Left lung (tissue), 10 donors: ENCODE results near the gene RARS2. TPM values are rescaled to one million over a fixed set of nuclear protein-coding genes. Genes with fewer than 3 reads are reported as not detected.
"Not testable (repeated sequence)": the region's sequence is repeated elsewhere in the genome, so short reads cannot be mapped to it uniquely, and the experiment has no call there.

Source experiments
- ATAC-seq: fragments of 200-7000 bp; cut with Tn5 transposase; one replicate; pipeline ENCODE4 v1.9.1; 2020; ENCODE audit warnings: moderate library complexity
- DNase-seq, 4 donors: peaks; one replicate each; pipeline ENCODE4 v3.0.0-alpha.2; 2013 to 2020
- H3K27ac ChIP-seq, 2 donors: fragments of 200-600 bp; sonication (generic) in 1 of 2; one replicate each; pipeline versions ENCODE4 v1.5.0 to v1.8.0; 2020 to 2021
- H3K27me3 ChIP-seq, 2 donors: fragments of 200-600 bp; sonication (generic) in 1 of 2; one replicate each; pipeline versions ENCODE4 v1.5.0 to v1.8.0; 2020 to 2021
- H3K36me3 ChIP-seq, 2 donors: fragments of 200-600 bp; sonication (generic) in 1 of 2; one replicate each; pipeline versions ENCODE4 v1.5.0 to v1.8.0; 2020 to 2021
- H3K4me1 ChIP-seq, 2 donors: fragments of 200-600 bp; one replicate each; pipeline ENCODE4 v1.8.0; 2021
- H3K4me3 ChIP-seq, 2 donors: fragments of 200-600 bp; sonication (generic) in 1 of 2; one replicate each; pipeline versions ENCODE4 v1.5.0 to v1.8.0; 2020 to 2021; ENCODE audit warnings: mild to moderate bottlenecking in 1 of 2
- H3K9me3 ChIP-seq, 2 donors: fragments of 200-600 bp; sonication (generic) in 1 of 2; one replicate each; pipeline versions ENCODE4 v1.5.0 to v1.8.0; 2020 to 2021
- CTCF ChIP-seq, 2 donors: fragments of 200-600 bp; sonication (generic) in 1 of 2; IDR thresholded peaks; one replicate each; pipeline versions ENCODE4 v1.5.0 to v1.8.0; 2021; ENCODE audit warnings: antibody characterized with exemption in 2 of 2
- intact Hi-C, 2 donors: fragments of 100-400 bp; cut with DNase I; formaldehyde crosslinking; loops; one replicate each; pipeline versions ENCODE4 v1.11.2 to v1.14.2; 2022
- polyA plus RNA-seq, 6 donors: library from polyadenylated mRNA; unstranded; fragments of 120-200 nt; gene quantifications; one replicate each; pipeline ENCODE4 v1.2.1, GENCODE V29; 2013; ENCODE audit not compliant: insufficient read length in 6 of 6
- total RNA-seq, 2 donors: library from RNA; stranded (reverse); fragmentation: NEBNext Ultra II Directional; extraction: Animal tissue kit (Norgen Biotek cat#: 25700); gene quantifications; one replicate each; pipeline ENCODE4 v1.2.1, GENCODE V29; 2021
- donor health status: DM: no; HTN: yes; CAD: no.
- donor health status: DM: no; HTN: no; CAD: no.

Gene RARS2
- total and polyA plus RNA-seq, 8 donors = 31.1 to 71.7 (median 69.4) TPM

- no peaks in the 10 kb centered on the region for H3K9me3 ChIP-seq
- no peaks in the 10 kb centered on the region for H3K27me3 ChIP-seq
- TF ChIP-seq CTCF (IDR thresholded peaks at IDR 0.05) = no peak
- H3K4me3 ChIP-seq = no peak overlapping the region
- H3K4me1 ChIP-seq = no peaks in the 10 kb centered on the region
- ATAC-seq (no peak), DNase-seq (no peak)
- H3K36me3 ChIP-seq = peaks cover 0 to 23% of the 10 kb centered on the region in 2 donors
- H3K27ac ChIP-seq = no peak overlapping the region
- intact Hi-C loops = no loop called here
These were observed 28.7 kb upstream of the RARS2 start for GRCh38 chr6:87618531-87618930.

- DNase-seq = no peak
- Histone ChIP-seq H3K27ac (no peak overlapping the region), H3K9me3 (no peaks in the 10 kb centered on the region), H3K4me3 (no peak overlapping the region), H3K36me3 (peaks cover 0 to 32% of the 10 kb centered on the region in 2 donors), H3K27me3 (no peaks in the 10 kb centered on the region), H3K4me1 (no peaks in the 10 kb centered on the region)
- ATAC-seq = no peak
- no peak for TF ChIP-seq CTCF (IDR thresholded peaks at IDR 0.05)
- intact Hi-C loops = no loop called here
These were observed 27.6 kb upstream of the RARS2 start for GRCh38 chr6:87617405-87617804.

- DNase-seq, ATAC-seq, H3K4me1 ChIP-seq, intact Hi-C loops, H3K27ac ChIP-seq, H3K4me3 ChIP-seq, H3K9me3 ChIP-seq, H3K27me3 ChIP-seq: not testable (repeated sequence)
- H3K36me3 ChIP-seq = peaks cover 0 to 61% of the 10 kb centered on the region in 2 donors
These were observed 23.2 kb upstream of the RARS2 start for GRCh38 chr6:87613018-87613417.

- no peak for TF ChIP-seq CTCF (IDR thresholded peaks at IDR 0.05)
- no peak for ATAC-seq
These were observed 19.0 kb upstream of the RARS2 start for GRCh38 chr6:87608802-87609201.

GRCh38 chr6:87606199-87606598 is 16.4 kb upstream of the RARS2 start:
- no peak for DNase-seq
- Histone ChIP-seq H3K4me3 (no peak overlapping the region), H3K27ac (no peak overlapping the region), H3K9me3 (no peaks in the 10 kb centered on the region), H3K4me1 (no peaks in the 10 kb centered on the region), H3K36me3 (peaks cover 0 to 31% of the 10 kb centered on the region in 2 donors), H3K27me3 (no peaks in the 10 kb centered on the region)
- intact Hi-C loops = no loop called here
- ATAC-seq = no peak
- no peak for TF ChIP-seq CTCF (IDR thresholded peaks at IDR 0.05)

More at GRCh38 chr6:87608802-87609201, 19.0 kb upstream of the RARS2 start:
- Histone ChIP-seq H3K27me3 (no peaks in the 10 kb centered on the region), H3K4me1 (no peaks in the 10 kb centered on the region), H3K27ac (no peak overlapping the region), H3K36me3 (peaks cover 0 to 55% of the 10 kb centered on the region in 2 donors), H3K9me3 (no peaks in the 10 kb centered on the region), H3K4me3 (no peak overlapping the region)
- DNase-seq = no peak
- intact Hi-C loops = no loop called here

GRCh38 chr6:87600576-87600975 is 10.8 kb upstream of the RARS2 start:
- ATAC-seq (no peak), DNase-seq (no peak)
- intact Hi-C loops = no loop called here
- H3K27ac ChIP-seq = no peak overlapping the region
- no peaks in the 10 kb centered on the region for H3K27me3 ChIP-seq
- no peak for TF ChIP-seq CTCF (IDR thresholded peaks at IDR 0.05)
- no peak overlapping the region for H3K4me3 ChIP-seq
- no peaks in the 10 kb centered on the region for H3K9me3 ChIP-seq
- H3K4me1 ChIP-seq = no peaks in the 10 kb centered on the region
- peaks cover 0 to 17% of the 10 kb centered on the region in 2 donors for H3K36me3 ChIP-seq
